ENCODE results near the gene CFAP54.
"Not testable (repeated sequence)": the region's sequence is repeated elsewhere in the genome, so short reads cannot be mapped to it uniquely, and the experiment has no call there.

CFAP54 gene

GRCh38 chr12:96482086-96482485 lies 7.3 kb upstream of the CFAP54 start:
- DNase-seq: no peak

DNA sequence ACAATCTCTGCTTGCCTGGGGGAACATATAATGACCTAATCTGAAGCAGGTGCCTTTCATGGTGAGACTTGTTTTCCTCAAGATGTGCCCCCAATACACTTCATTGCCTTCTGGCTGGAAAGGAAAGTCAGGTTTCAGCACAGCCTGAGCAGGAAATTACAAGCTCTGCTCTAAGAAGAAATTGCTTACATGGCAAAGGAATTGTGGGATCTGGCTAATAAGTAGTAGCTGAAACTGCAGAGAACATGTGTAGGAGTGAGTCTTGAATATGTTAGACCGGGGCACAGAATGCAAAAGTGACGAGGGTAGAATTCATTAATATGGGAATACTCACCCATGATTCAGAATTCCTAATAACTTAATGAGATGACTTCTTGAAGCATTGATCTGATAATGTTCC lies 6.3 kb upstream of the CFAP54 start:
- no peak for DNase-seq

GRCh38 chr12:96486751-96487613 lies 2.4 kb upstream of the CFAP54 start:
- no peak for DNase-seq

DNA sequence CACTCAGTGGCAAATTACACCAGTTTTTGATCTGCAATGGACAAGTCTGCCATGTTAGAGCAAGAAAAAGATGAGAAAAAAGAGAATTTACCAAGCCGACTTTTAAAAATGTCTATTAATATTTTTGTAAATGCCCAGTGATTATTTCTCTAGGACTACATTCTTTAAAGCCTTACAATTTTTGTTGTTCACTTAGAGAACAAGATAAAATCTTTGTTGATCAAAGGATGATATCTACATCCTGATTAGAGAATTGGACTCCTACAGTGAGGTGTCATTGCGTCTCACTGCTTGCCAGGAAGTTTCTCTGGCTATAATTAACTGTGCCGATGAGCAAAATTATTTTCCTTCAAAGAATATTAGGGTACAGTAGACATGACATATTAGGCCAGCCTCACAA lies 1.7 kb upstream of the CFAP54 start:
- no peak for DNase-seq

DNA sequence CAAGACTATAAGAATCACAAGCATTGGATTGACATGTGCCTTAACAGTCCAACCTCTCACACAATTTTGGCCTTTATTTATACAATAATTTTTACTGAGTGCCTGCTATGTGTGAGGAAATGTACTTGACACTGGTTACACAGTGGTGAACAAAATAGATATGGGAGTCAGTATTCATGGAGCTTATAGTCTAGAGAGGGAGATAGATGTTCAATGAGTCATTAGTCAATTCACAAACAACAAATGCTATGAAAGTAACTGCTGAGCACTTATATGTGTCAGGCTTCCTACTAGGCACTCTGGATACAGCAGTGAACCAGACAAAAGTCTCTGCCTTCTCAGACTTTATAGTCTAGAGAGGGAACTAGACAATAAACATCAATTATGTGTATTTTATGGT lies 3.7 kb downstream of the CFAP54 start:
- DNase-seq: no peak

- DNase-seq: not testable (repeated sequence)
Measured at GRCh38 chr12:96494154-96494553, 4.8 kb downstream of the CFAP54 start.

- DNase-seq: no peak
Measured at GRCh38 chr12:96495155-96495554, 5.8 kb downstream of the CFAP54 start.

DNA sequence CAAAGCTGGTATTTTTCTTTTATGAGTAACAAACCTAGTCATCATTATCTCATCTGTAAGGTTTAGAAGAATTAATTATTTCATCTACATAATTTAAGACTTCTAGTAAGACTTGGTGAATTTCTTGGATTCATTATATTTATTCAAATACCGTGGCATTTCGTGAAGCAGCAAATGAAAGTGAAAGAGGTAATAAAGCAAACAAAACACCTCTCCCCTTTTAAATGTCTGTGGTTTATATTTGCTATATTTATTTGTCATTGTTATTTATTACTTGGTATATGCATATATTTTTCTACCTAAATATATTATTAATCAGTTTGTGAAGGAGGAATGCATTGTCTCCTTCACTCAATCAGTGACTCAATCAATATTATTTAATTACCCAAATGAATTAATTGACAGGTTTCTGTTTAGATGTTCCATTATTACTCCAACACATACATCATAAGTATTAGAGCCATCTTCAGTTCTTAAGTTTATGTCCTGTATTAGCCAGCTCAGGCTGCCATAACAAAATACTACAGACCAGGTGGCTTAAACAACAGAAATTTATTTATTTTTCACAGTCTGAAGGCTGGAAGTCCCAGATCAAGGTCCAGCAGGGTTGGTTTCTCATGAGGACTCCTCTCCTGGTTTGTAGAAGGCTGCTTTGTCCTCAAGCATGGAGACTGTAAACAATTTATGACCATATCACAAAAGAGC lies 6.6 kb downstream of the CFAP54 start:
- DNase-seq: no peak

- no peak for DNase-seq
Measured at GRCh38 chr12:96496944-96497343, 7.6 kb downstream of the CFAP54 start.

- DNase-seq: no peak
Measured at GRCh38 chr12:96497855-96498254, 8.5 kb downstream of the CFAP54 start.

DNA sequence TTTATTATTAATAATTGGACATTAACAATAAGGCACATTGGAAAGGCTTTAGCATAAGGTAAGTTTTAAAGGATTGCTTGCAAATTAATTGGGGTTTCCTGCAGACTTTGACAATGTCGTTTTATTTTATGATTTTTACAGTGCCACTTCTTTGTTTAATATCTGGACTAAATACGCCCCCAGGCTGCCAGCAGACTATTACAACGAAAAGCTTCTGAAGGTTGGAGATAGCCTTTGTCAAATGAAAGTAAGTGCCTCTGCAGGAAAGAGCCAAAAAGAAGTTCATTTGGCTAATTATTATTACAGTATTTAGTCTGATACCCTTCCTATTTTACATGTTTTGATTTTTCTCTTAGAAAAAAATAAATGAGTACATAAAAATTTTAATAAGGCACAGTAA lies 11.3 kb downstream of the CFAP54 start:
- no peak for DNase-seq

DNA sequence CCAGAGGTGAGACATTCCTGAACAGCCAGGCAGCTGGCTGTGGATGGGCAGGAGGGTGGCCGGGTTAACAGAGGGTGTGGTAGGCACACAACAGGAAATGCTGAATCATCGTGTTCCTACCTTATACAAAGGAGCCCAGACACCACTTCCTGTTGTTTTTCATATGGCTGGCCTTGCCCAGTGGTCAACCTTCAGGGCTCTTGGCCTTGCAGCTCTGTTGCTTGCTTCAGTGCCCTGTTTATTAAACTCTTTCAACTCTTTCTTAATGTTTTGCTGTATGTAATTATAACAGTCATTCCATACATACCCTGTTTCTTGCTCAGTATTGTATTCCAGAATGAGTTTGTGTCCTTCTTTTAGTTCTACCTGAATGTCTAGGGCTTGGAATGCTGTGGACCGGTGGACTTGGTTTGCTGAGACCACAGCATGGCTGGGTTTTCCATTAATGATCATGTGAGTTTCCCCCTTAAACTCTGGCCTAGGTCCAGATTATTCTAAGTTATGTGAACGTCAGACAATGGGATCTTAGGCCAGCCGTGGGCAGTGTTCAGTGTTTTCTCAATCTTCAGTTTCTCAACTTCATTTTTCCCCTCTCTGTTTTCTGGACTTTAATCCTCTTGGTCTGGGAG lies 11.9 kb downstream of the CFAP54 start:
- no peak for DNase-seq

- DNase-seq: no peak
Measured at GRCh38 chr12:96501908-96502307, 12.5 kb downstream of the CFAP54 start.

GRCh38 chr12:96502477-96502876 lies 13.1 kb downstream of the CFAP54 start:
- DNase-seq: no peak

DNA sequence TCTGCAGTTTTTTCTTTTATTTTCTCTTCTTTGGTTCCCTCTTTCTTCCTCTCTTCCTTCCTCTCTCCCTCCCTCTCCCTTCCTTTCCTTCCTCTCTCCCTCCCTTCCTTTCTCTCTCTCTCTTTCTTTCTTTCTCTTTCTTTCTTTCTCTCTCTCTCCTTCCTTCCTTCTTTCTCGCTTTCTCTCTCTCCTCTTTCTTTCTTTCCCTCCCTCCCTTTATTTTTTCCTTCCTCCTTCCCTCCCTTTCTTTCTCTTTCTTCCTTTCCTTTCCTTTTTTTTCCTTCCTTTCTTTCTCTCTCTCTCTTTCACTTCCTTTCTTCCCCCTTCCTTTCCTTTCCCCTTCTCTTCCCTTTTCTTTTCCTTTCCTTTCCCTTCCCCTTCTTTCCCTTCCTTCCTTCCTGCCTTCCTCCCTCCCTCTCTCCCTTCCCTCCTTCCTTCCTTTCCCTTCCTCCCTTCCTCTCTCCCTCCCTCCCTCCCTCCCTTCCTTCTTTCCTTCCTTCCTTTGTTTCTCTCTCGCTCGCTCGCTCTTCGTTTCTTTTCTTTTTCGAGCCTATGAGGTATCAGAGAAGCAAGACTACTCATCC lies 13.7 kb downstream of the CFAP54 start:
- DNase-seq: no peak

GRCh38 chr12:96503976-96504375 lies 14.6 kb downstream of the CFAP54 start:
- DNase-seq: no peak

GRCh38 chr12:96506776-96507175 lies 17.4 kb downstream of the CFAP54 start:
- DNase-seq: no peak

- DNase-seq: no peak
Measured at GRCh38 chr12:96510306-96510764, 21.0 kb downstream of the CFAP54 start.

- DNase-seq: no peak
Measured at GRCh38 chr12:96513166-96513565, 23.8 kb downstream of the CFAP54 start.

GRCh38 chr12:96513681-96514080 lies 24.3 kb downstream of the CFAP54 start:
- DNase-seq: no peak

DNA sequence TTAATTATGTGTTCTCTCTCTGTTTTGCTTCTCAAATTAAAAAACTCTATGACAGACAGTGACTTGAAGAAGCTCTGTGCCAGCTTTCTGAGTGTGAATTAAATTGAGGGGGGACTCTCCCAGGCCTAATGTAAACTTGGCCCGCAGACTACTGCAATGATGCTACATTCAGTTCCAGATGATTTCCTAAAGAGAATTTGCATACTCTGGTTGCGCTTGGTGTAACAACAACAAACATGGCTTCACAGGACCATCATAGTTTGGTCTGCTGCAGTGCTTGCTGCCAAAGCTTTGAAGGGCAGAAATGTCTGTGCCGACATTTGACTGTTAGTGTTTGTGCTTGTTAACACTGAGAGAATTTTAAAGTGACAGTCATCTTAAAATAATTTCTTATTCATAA lies 25.0 kb downstream of the CFAP54 start:
- DNase-seq: no peak

DNA sequence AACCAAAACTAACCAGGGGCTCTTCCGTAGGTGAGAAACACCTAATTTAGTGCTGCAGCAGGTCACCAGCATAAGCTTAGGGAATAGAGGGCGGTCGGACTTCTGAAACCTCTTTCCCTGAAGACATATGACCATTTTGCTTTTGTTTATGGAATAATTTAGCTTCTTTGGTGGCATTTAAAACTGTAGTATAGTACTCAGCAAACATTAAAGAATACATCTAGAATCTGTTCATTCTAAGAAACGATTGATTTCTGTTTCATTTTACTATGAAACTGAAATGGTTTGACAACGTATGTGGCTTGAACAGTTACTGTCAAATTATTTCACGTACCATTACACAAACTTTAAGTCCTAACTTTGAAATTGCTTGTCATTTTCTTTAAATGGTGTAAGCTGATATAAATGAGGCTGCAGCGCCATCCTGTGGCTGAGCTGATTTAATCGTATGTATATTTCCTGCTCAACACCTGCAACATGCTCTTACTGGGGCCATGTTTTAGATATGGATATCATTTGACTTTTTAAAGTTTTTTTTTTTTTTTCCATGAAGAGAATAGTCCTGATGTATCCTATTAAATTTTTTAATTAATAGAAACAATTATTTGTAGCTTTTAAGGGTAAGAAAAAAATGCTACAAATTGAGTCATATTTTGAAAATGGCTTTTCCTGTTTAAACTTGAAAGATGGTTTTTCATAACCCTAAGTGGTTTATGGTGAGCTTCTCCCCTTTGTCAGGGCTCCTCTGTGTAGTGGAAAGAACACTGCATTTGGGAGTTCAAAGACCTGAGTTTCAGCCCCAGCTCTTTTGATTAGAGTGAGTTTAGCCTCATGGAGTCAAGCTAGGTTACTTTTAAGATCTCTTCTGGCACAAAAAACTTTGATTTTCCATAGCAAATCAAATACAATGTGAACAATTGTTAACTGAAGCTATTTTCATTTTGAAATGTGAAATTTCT lies 27.4 kb downstream of the CFAP54 start:
- DNase-seq: no peak

Data from SHP77 treated with DMSO at 0.1 percent for 48 hours (cell line).